KOPT-K1 (cell line): ENCODE results near the gene ADD1.

Source experiments
- H3K27ac ChIP-seq: fragments of 200-600 bp; sonication (generic); 2 replicates; pipeline ENCODE4 v1.5.1; 2016; ENCODE audit warnings: antibody characterized with exemption, mild to moderate bottlenecking, low read depth, low read length; ENCODE audit not compliant: poor library complexity, severe bottlenecking
- H3K36me3 ChIP-seq: fragments of 200-600 bp; sonication (generic); 2 replicates; pipeline ENCODE4 v1.5.1; 2017; ENCODE audit warnings: antibody characterized with exemption, mild to moderate bottlenecking, low read length, moderate library complexity; ENCODE audit not compliant: insufficient read depth
- H3K9me3 ChIP-seq: fragments of 200-600 bp; sonication (generic); 2 replicates; pipeline ENCODE4 v1.5.1; 2017; ENCODE audit warnings: antibody characterized with exemption, low read length, mild to moderate bottlenecking; ENCODE audit not compliant: insufficient read depth, poor library complexity, severe bottlenecking

Gene ADD1

GRCh38 chr4:2843263-2843940 is at the start of gene ADD1:
Gene ADD1, plus strand, starts transcription at chr4:2843844. Its CDS starts 32,072 bp downstream, at chr4:2875916.
- Histone ChIP-seq H3K9me3 (peaks cover 9% of the 10 kb centered on the region), H3K27ac (peak within 1 kb of the TSS; percentile 76), H3K36me3 (no peaks in the 10 kb centered on the region)

- H3K36me3 ChIP-seq, result no peaks in the 10 kb centered on the region
- H3K9me3 ChIP-seq, result no peaks in the 10 kb centered on the region
- no peak overlapping the region for H3K27ac ChIP-seq
Measured at GRCh38 chr4:2794486-2795299, 49.0 kb upstream of the ADD1 start.

GRCh38 chr4:2795300-2795892 is 48.2 kb upstream of the ADD1 start:
- Histone ChIP-seq H3K27ac (no peak overlapping the region), H3K9me3 (no peaks in the 10 kb centered on the region), H3K36me3 (no peaks in the 10 kb centered on the region)

- Histone ChIP-seq H3K36me3 (no peaks in the 10 kb centered on the region), H3K27ac (no peak overlapping the region), H3K9me3 (no peaks in the 10 kb centered on the region)
Measured at GRCh38 chr4:2795893-2796848, 47.5 kb upstream of the ADD1 start.

GRCh38 chr4:2796849-2797544 is 46.6 kb upstream of the ADD1 start:
- peak overlapping the region; percentile 68 for H3K27ac ChIP-seq

GRCh38 chr4:2797545-2798305 is 45.9 kb upstream of the ADD1 start:
- no peaks in the 10 kb centered on the region for H3K9me3 ChIP-seq
- H3K27ac ChIP-seq, result peak overlapping the region; percentile 68

More at GRCh38 chr4:2796849-2797544, 46.6 kb upstream of the ADD1 start:
- Histone ChIP-seq H3K9me3 (no peaks in the 10 kb centered on the region), H3K36me3 (no peaks in the 10 kb centered on the region)

GRCh38 chr4:2798399-2799223 is 45.0 kb upstream of the ADD1 start:
- Histone ChIP-seq H3K27ac (peak overlapping the region; percentile 68), H3K9me3 (no peaks in the 10 kb centered on the region), H3K36me3 (no peaks in the 10 kb centered on the region)

More at GRCh38 chr4:2797545-2798305, 45.9 kb upstream of the ADD1 start:
- H3K36me3 ChIP-seq, result no peaks in the 10 kb centered on the region

GRCh38 chr4:2799224-2799911 is 44.3 kb upstream of the ADD1 start:
- no peaks in the 10 kb centered on the region for H3K36me3 ChIP-seq
- peak overlapping the region; percentile 68 for H3K27ac ChIP-seq
- no peaks in the 10 kb centered on the region for H3K9me3 ChIP-seq

- no peaks in the 10 kb centered on the region for H3K36me3 ChIP-seq
- H3K9me3 ChIP-seq, result no peaks in the 10 kb centered on the region
- peak overlapping the region; percentile 68 for H3K27ac ChIP-seq
Measured at GRCh38 chr4:2799971-2800690, 43.5 kb upstream of the ADD1 start.

- Histone ChIP-seq H3K27ac (peak overlapping the region; percentile 68), H3K36me3 (no peaks in the 10 kb centered on the region), H3K9me3 (no peaks in the 10 kb centered on the region)
Measured at GRCh38 chr4:2800691-2801596, 42.7 kb upstream of the ADD1 start.
